CD4-positive, alpha-beta T cell treated with Interleukin-12 subunit alpha and Interleukin-12 subunit beta, for 1 hour (primary cell): ENCODE measurements around the gene ZBTB43.

Experiments used
- DNase-seq: peaks from one replicate; pipeline ENCODE4 v3.0.0-alpha.2; 2020

ZBTB43 gene

GRCh38 chr9:126832440-126832839 is 27.6 kb downstream of the ZBTB43 start:
- no peak for DNase-seq

DNA sequence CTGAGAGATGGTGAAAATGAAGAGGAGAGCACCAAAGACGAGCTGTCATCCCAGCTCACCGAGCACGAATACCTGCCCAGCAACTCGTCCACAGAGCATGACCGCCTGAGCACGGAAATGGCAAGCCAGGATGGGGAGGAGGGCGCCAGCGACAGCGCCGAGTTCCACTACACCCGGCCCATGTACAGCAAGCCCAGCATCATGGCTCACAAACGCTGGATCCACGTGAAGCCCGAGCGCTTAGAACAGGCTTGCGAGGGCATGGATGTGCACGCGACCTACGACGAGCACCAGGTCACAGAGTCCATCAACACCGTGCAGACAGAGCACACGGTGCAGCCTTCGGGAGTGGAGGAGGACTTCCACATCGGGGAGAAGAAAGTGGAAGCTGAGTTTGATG is 28.2 kb downstream of the ZBTB43 start:
- DNase-seq, result no peak

DNA sequence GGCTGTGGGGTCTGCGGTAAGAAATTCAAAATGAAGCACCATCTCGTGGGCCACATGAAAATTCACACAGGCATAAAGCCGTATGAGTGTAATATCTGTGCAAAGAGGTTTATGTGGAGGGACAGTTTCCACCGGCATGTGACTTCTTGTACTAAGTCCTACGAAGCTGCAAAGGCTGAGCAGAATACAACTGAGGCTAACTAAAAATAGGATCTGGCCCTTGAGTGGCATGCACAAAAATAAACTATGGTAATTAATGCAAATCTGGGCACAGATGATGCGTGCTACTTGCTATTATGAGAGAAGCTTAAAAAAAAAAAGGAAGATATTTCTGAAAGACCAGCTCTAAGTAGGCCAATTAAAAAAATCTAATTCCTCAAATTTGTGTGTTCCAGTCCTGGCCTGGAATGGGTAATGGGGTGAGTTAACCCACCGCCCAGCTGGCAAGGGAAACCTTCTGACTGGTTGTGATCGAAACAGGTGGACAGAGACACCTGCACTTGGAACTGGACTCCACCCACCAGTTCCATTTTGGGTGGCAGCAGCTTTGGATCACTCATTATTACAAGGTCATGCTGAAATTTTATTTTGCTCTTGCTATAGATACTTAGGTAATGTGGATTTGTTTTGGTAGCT is 29.0 kb downstream of the ZBTB43 start:
- DNase-seq, result no peak

DNA sequence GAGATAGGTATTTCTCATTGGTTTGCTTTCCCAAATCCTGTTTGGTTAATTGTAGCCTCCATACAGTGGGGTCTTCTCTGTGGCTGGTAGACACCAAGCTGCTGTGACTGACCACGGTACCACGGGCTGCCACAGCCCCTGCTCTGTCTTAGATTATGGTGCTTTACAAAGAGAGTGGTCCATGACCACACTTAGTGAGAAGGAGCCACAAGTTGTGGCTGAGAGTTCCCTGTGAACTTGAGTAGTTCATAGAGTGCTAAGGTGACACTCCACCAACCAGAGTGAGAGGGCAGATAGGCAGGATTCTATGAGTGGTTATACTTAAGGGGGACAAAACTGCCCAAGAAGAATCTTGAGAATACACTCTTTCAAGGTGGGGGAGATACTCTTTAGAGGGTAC is 29.8 kb downstream of the ZBTB43 start:
- no peak for DNase-seq

- DNase-seq, result no peak
Observed at GRCh38 chr9:126836216-126836615, 31.4 kb downstream of the ZBTB43 start.

DNA sequence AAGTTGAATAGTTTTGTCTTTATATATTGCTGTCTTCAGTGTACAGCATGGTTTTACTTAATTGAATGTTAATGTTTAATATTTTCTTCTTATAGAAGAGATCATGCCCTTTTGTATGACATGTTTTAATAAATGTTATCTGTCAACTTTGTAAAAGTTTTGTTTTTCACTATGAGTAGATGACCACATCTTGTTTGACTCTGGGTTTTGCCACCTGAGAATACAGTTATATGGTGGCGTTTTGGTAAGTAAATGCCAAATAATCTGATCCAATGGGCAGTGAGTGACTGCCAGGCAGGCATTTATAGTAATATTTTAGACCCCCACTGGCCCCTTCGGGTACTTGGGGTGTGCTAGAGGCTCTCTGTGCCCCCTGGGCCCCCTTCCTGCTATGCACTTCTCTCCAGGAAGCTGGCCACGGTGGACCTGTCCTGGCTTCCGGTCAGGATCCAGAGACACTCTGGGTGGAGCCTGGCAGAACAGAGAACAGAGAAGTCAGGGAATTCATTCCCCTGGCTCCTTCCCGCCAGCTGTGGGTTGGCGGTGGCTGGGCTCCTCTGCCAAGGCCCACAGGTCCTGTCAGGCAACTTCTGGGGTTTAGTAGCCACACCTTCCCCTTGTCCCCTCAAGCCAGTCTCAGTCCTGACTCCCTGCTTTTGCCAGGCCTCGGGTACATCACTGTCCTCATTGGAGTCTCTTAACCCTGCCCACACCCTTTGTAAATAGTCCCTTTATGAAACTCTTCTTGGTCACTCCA is 33.4 kb downstream of the ZBTB43 start:
- DNase-seq, result no peak

- DNase-seq, result no peak
Observed at GRCh38 chr9:126838895-126839294, 34.1 kb downstream of the ZBTB43 start.

- no peak for DNase-seq
Observed at GRCh38 chr9:126839301-126839700, 34.5 kb downstream of the ZBTB43 start.

GRCh38 chr9:126842220-126842842 is 37.5 kb downstream of the ZBTB43 start:
- no peak for DNase-seq

DNA sequence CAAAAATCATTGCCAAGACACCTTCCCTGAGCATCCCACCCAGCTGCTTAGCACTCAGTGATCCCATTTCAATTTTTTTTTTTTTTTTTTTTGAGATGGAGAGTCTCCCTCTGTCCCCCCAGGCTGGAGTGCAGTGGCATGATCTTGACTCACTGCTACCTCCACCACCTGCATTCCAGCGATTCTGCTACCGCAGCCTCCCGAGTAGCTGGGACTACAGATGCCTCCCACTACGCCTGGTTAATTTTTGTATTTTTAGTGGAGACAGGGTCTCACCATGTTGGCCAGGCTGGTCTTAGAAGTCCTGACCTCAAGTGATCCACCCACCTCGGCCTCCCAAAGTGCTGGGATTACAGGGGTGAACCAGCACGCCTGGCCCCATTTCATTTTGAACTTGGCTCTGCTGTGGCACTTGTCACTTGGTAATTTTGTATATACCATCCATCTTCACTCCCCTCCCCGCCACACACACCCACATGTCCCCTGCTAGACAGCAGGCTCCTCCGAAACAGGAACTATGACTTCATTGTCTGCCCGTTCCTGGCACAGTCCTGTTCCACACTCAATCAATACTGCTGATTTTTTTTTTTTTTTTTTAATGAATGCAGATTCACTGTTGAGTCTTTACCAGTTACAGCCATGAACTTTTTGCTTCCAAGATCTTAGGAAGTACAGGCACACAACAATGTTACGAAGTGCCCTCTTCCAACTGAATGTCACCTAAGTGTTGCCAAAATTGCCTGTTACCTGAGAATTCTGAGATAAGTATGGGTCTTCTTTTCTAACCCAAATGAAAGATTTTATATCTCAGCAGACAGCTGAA is 38.3 kb downstream of the ZBTB43 start:
- no peak for DNase-seq

DNA sequence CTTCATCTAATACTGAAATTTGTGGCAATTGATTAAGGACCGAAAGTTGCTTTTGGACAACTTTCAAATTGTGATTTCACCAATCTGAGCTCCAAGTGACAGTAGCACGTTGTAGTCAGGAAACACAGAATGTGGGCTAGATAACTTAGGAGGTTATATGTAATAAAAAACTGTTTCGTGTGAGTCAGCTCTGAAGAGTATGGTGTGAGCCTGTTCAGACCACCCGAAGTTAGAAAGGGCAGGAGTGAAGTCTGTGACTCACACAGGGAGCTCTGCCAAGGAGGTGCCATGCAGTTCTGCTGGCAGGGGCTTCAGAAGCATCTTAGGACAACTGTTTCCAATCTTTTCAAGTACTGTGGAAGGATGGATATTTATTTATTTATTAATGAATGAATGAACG is 39.2 kb downstream of the ZBTB43 start:
- DNase-seq, result no peak

DNA sequence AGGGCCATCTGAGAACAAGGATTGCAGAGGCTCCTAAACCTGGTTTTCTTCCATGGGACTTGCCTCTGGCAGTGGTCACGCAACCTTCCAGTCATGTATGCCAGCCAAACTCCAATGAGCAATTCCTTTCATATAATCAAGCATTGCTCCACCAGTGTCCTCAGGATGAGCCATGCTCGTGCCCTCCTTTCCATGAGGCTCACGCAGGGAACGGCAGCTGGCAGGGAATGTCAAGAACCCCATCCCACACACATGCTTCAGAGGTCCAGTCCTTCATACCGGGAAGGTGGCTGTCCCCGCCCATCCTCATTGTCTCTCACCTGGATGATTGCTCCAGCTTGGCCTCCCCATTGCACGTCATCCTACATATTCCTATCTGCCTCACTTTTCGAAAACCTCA is 42.2 kb downstream of the ZBTB43 start:
- DNase-seq, result no peak

GRCh38 chr9:126849591-126850225 is 44.9 kb downstream of the ZBTB43 start:
- no peak for DNase-seq

DNA sequence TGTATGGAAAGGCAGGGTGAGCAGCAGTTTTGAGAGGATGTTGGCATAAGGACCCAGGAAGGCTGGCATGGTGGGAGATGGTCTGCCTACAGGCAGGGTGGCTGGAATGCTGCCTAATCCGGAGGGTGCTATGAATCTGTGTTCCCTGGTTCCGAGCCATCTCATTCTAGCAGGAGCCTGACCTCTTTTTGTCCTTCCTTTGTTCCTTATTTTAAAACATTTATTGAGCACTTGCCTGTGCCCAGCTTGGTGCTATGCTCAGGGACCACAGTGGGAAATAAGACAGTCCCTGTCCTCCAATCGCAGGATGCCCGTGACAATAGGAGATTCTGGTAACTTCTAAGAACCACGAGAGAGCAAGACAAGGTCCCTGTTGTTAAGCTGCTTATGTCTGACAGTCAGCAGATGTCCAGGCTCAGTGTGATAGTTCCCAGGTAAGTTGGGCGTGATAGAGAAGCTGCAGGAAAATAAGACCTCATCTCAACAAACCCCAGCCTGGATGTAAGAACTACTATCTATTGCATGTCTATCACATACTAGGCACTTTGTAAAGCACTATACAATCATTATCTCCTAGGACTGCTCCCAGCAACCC is 46.5 kb downstream of the ZBTB43 start:
- DNase-seq, result no peak

GRCh38 chr9:126852086-126852688 is 47.3 kb downstream of the ZBTB43 start:
- no peak for DNase-seq

GRCh38 chr9:126853667-126854066 is 48.8 kb downstream of the ZBTB43 start:
- no peak for DNase-seq

DNA sequence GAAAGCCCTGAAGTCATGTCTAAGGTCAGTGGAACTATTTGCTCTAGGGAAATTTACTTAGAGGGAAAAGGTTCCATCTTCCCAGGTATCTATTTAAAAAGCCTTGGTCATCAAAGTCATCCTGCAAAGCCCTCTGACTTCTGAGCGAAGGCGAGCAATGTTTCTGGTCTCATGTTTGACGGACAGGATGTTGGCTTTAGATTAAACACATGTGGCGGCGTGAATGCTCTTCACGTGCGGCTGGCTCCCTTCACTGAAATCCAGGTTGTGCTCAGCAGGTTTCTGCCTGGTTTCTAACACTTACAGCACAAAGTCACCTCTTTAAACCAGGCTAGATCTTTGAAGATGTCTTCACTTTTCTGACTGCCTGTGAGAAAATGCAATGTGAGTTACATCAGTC is 49.9 kb downstream of the ZBTB43 start:
- no peak for DNase-seq

GRCh38 chr9:126856326-126856877 is 51.6 kb downstream of the ZBTB43 start:
- DNase-seq, result no peak

GRCh38 chr9:126857261-126857960 is 52.6 kb downstream of the ZBTB43 start:
- DNase-seq, result no peak

DNA sequence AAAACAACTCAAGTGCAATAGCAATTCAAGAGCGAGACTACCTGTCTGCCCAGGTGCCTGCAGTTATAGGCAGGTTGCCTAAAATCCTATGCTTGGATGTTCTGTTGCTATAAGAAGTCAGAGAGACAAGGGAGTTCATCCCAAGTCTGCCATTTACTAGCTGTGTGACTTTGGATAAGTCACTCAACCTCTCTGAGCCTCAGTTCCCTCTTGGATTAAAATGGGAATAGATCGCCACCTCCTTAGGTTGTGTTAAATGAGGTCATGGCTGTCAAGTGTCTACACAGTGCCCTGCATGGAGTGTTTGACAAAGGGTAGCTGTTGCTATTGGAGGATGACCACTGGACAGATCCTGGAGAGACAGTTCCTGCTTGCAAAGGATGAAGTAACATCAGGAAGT is 54.3 kb downstream of the ZBTB43 start:
- no peak for DNase-seq
